ENCODE results near the gene CNTNAP2. TPM values are rescaled to one million over a fixed set of nuclear protein-coding genes. Genes with fewer than 3 reads are reported as not detected.

CNTNAP2 gene
- total RNA-seq, 2 experiments from 2014 or later, result 0.28 TPM; not detected in 1

DNA sequence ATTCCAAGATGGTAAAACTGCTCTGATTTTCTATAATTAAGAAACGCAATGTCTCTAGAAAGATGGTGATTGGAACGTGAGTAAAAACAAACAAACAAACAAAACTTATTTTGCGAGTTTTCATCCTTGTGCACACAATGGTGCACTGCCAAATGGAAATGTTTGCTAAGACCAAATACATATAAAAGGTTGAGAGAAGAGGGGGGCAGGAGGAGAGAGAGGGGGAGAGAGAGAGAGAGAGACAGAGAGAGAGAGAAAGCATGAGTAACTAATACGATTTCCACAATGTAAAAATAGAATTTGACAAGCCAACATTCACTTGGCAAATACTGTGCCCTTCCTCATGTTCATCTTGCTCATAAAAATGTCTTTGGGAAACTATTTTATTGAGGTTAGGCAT is 375.4 kb downstream of the CNTNAP2 start:
- POLR2A ChIA-PET, result no interaction called here
- no peak overlapping the region for H3K4me2 ChIP-seq (ENCODE audit: low read length)

GRCh38 chr7:146494952-146495596 is 378.5 kb downstream of the CNTNAP2 start:
- POLR2A ChIA-PET, result no interaction called here
- no TSS peak for BruUV-seq (replicated peaks)
- CTCF ChIA-PET (ENCODE audit: unreplicated experiment), result no interaction called here

More for the DNA sequence above, 375.4 kb downstream of the CNTNAP2 start:
- Histone ChIP-seq H3K4me1 (ENCODE audit: insufficient read depth, low read length, poor library complexity, severe bottlenecking) (no peaks in the 10 kb centered on the region), H3K9me2 (ENCODE audit: insufficient read depth, low read length) (no peaks in the 10 kb centered on the region), H3K9me3 (ENCODE audit: low read length) (no peaks in the 10 kb centered on the region), H4K20me1 (ENCODE audit: insufficient read depth, low read length) (no peaks in the 10 kb centered on the region), H2AFZ (ENCODE audit: low read length) (no peak overlapping the region), H3K36me3 (ENCODE audit: insufficient read depth, low read length) (no peaks in the 10 kb centered on the region), H3K27ac (ENCODE audit: low read depth, low read length, poor library complexity, severe bottlenecking) (no peak overlapping the region), H3K79me2 (ENCODE audit: insufficient read depth, low read depth, low read length) (no peaks in the 10 kb centered on the region), H3K4me3 (ENCODE audit: low read depth, low read length, poor library complexity, severe bottlenecking) (no peak overlapping the region)
- CTCF ChIA-PET (ENCODE audit: unreplicated experiment), result no interaction called here
- BruUV-seq (replicated peaks), result no TSS peak
- intact Hi-C loops (cut with micrococcal nuclease; ENCODE audit: unreplicated experiment), result no loop called here
- DNase-seq (ENCODE audit: low spot score), result no peak
- no peak for TF ChIP-seq CTCF (conservative IDR thresholded peaks at IDR 0.05; ENCODE audit: low read length)
- no peak for TF ChIP-seq EZH2phosphoT487 (IDR thresholded peaks at IDR 0.05; ENCODE audit: borderline replicate concordance, low read depth, low read length)

More at GRCh38 chr7:146494952-146495596, 378.5 kb downstream of the CNTNAP2 start:
- intact Hi-C loops (cut with micrococcal nuclease; ENCODE audit: unreplicated experiment), result no loop called here
- H2AFZ ChIP-seq (ENCODE audit: low read length), result no peak overlapping the region
- no peak overlapping the region for H3K27ac ChIP-seq (ENCODE audit: low read depth, low read length, poor library complexity, severe bottlenecking)
- TF ChIP-seq EZH2phosphoT487 (IDR thresholded peaks at IDR 0.05; ENCODE audit: borderline replicate concordance, low read depth, low read length) (no peak), CTCF (conservative IDR thresholded peaks at IDR 0.05; ENCODE audit: low read length) (no peak)
- no peaks in the 10 kb centered on the region for H3K79me2 ChIP-seq (ENCODE audit: insufficient read depth, low read depth, low read length)
- H3K9me3 ChIP-seq (ENCODE audit: low read length), result no peaks in the 10 kb centered on the region
- H3K9me2 ChIP-seq (ENCODE audit: insufficient read depth, low read length), result no peaks in the 10 kb centered on the region
- H3K4me3 ChIP-seq (ENCODE audit: low read depth, low read length, poor library complexity, severe bottlenecking), result no peak overlapping the region
- H3K36me3 ChIP-seq (ENCODE audit: insufficient read depth, low read length), result no peaks in the 10 kb centered on the region
- no peaks in the 10 kb centered on the region for H3K4me1 ChIP-seq (ENCODE audit: insufficient read depth, low read length, poor library complexity, severe bottlenecking)
- no peaks in the 10 kb centered on the region for H4K20me1 ChIP-seq (ENCODE audit: insufficient read depth, low read length)
- H3K4me2 ChIP-seq (ENCODE audit: low read length), result no peak overlapping the region
- no peak for DNase-seq (ENCODE audit: low spot score)
